Right cardiac atrium (tissue), 5 donors: ENCODE results near the gene PGLYRP3. TPM values are rescaled to one million over a fixed set of nuclear protein-coding genes. Genes with fewer than 3 reads are reported as not detected.

Experiments
- ATAC-seq, 2 donors: fragments of 200-7000 bp; cut with Tn5 transposase; one replicate each; pipeline versions ENCODE4 v1.8.0 to v1.9.1; 2020; ENCODE audit warnings: moderate library complexity in 2 of 2, mild to moderate bottlenecking in 1 of 2
- DNase-seq, 3 donors: peaks; one replicate each; pipeline ENCODE4 v3.0.0-alpha.2; 2020
- H3K27ac ChIP-seq: one replicate; pipeline ENCODE4 v1.5.1; 2013; ENCODE audit warnings: mild to moderate bottlenecking, low read length, control low read depth, moderate library complexity
- H3K27me3 ChIP-seq: one replicate; pipeline ENCODE4 v1.6.1; 2013; ENCODE audit not compliant: control insufficient read depth, insufficient read depth
- H3K4me1 ChIP-seq: one replicate; pipeline ENCODE4 v1.6.1; 2013; ENCODE audit warnings: low read length; ENCODE audit not compliant: control insufficient read depth, insufficient read depth
- H3K4me3 ChIP-seq: one replicate; pipeline ENCODE4 v1.5.1; 2013; ENCODE audit warnings: low read length, control low read depth
- H3K9me3 ChIP-seq: one replicate; pipeline ENCODE4 v1.6.1; 2013; ENCODE audit warnings: low read length; ENCODE audit not compliant: control insufficient read depth
- WGBS: extraction: QIAGEN DNeasy Blood & Tissue Kit; methylation state at CpG from one replicate; pipeline ENCODE4 v1.1.7; 2013; 5-methylcytosine and 5-hydroxymethylcytosine counted together
- intact Hi-C, 4 donors: fragments of 100-400 bp; cut with DNase I; formaldehyde crosslinking; loops; one replicate each; pipeline versions ENCODE4 v1.11.0 to v1.14.0; 2022 to 2023
- polyA plus RNA-seq: library from polyadenylated mRNA; stranded (reverse); fragments of 200-250 nt; gene quantifications from one replicate; pipeline ENCODE4 v1.2.3, GENCODE V29; 2013
- total RNA-seq, 4 donors: library from RNA; stranded (reverse); fragmentation: NEBNext Ultra II Directional; extraction: Animal tissue kit (Norgen Biotek cat#: 25700); gene quantifications; one replicate each; pipeline ENCODE4 v1.2.1, GENCODE V29; 2021
- donor health status: healthy with polysubstance abuse.
- donor health status: DM: no; HTN: yes; CAD: no.
- donor health status: DM: no; HTN: no; CAD: no.
- donor health status: DM: no; HTN: yes; CAD: no; lungs with severe emphysema.
- donor health status: DM: yes; HTN: yes; CAD: no.

PGLYRP3 gene
- total and polyA plus RNA-seq, 5 donors = not detected

GRCh38 chr1:153307221-153307600 lies 5.5 kb downstream of the PGLYRP3 start:
- Histone ChIP-seq H3K27ac (no peak overlapping the region), H3K9me3 (no peaks in the 10 kb centered on the region), H3K27me3 (no peaks in the 10 kb centered on the region), H3K4me3 (no peak overlapping the region), H3K4me1 (no peaks in the 10 kb centered on the region)
- WGBS = 76% methylated on average over 10 of the region's 10 CpGs
- ATAC-seq = no peak
- DNase-seq = no peak
- intact Hi-C loops = no loop called here

GRCh38 chr1:153306303-153307220 lies 6.2 kb downstream of the PGLYRP3 start:
- H3K4me1 ChIP-seq = no peaks in the 10 kb centered on the region
- no peaks in the 10 kb centered on the region for H3K9me3 ChIP-seq
- 80% methylated on average over 22 of the region's 22 CpGs for WGBS
- DNase-seq = no peak
- no peak overlapping the region for H3K27ac ChIP-seq
- intact Hi-C loops = no loop called here
- no peaks in the 10 kb centered on the region for H3K27me3 ChIP-seq
- H3K4me3 ChIP-seq = no peak overlapping the region
- no peak for ATAC-seq

DNA sequence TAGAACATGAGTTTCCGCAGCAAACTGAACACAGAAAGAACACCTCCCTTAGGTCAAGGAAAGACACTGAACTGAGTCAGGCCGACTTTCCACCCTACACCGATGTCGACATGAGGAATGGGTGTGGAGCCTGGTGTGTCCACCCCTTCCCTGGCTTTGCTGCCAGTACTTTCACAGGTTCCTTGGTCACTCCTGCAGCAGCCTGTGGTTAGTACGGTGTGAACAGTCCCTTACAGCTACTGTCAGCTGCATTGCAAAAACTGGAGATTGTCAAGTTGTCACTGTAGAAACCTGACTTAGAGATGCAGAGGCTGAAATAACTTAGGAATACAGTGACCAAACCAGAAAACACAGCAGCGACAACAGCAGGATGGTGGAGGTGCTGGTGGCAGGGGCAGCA lies 7.1 kb downstream of the PGLYRP3 start:
- DNase-seq (no peak), ATAC-seq (no peak)
- Histone ChIP-seq H3K4me1 (no peaks in the 10 kb centered on the region), H3K27ac (no peak overlapping the region), H3K4me3 (no peak overlapping the region), H3K27me3 (no peaks in the 10 kb centered on the region), H3K9me3 (no peaks in the 10 kb centered on the region)
- WGBS = 85% methylated on average over 6 of the region's 6 CpGs
- intact Hi-C loops = no loop called here

GRCh38 chr1:153302308-153302707 lies 10.4 kb downstream of the PGLYRP3 start:
- intact Hi-C loops = no loop called here
- DNase-seq (no peak), ATAC-seq (no peak)
- Histone ChIP-seq H3K27ac (no peak overlapping the region), H3K27me3 (no peaks in the 10 kb centered on the region), H3K4me1 (no peaks in the 10 kb centered on the region), H3K9me3 (no peaks in the 10 kb centered on the region), H3K4me3 (no peak overlapping the region)
- 29% methylated on average over 5 of the region's 5 CpGs for WGBS

DNA sequence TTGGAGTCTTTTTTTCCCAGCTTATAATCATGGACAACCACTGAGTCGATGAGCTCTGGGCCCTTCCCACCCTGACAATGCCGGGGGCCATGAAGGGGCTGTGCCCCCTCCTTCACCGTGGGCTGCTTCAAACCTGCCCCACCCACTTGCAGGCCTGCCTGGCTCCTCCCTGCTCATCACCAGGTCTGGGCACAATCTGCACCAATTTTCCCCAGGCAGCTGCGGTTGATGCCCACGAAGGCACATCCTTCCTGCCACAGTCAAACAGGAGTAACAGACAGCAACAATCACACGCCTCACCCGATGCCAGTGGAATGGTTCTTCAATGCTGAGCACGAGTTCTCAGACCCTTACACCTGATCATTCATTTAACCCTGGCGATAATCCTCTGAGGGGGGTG lies 18.9 kb downstream of the PGLYRP3 start:
- DNase-seq (peak in 1 of 3 donors; percentile 19), ATAC-seq (no peak)
- no peak overlapping the region for H3K27ac ChIP-seq
- no peaks in the 10 kb centered on the region for H3K9me3 ChIP-seq
- 74% methylated on average over 9 of the region's 9 CpGs for WGBS
- H3K27me3 ChIP-seq = no peaks in the 10 kb centered on the region
- no peaks in the 10 kb centered on the region for H3K4me1 ChIP-seq
- intact Hi-C loops = no loop called here
- H3K4me3 ChIP-seq = no peak overlapping the region

DNA sequence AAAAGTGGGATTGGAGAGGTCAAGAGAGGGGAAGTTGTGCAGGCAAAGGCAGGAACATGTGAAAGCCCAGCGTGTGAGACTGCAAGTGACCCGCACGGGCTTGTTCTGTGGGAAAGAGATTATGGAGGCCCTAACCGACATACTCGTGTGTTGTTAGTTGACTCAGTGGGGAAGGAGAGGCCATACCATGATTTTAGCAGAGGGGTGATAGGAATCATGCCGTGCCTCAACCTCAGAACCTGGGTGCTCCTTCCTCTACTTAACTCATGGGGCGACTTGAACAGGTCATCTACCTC lies 19.3 kb downstream of the PGLYRP3 start:
- Histone ChIP-seq H3K27ac (no peak overlapping the region), H3K4me3 (no peak overlapping the region), H3K4me1 (no peaks in the 10 kb centered on the region), H3K27me3 (no peaks in the 10 kb centered on the region), H3K9me3 (no peaks in the 10 kb centered on the region)
- WGBS = 74% methylated on average over 7 of the region's 7 CpGs
- intact Hi-C loops = no loop called here
- DNase-seq = no peak
- ATAC-seq = no peak

- intact Hi-C loops = no loop called here
- Histone ChIP-seq H3K4me3 (no peak overlapping the region), H3K27me3 (no peaks in the 10 kb centered on the region), H3K27ac (no peak overlapping the region), H3K4me1 (no peaks in the 10 kb centered on the region), H3K9me3 (no peaks in the 10 kb centered on the region)
- DNase-seq (peak in 1 of 3 donors; percentile 35), ATAC-seq (no peak)
- WGBS = 70% methylated on average over 25 of the region's 25 CpGs
These were observed 19.8 kb downstream of the PGLYRP3 start for GRCh38 chr1:153292740-153293479.

GRCh38 chr1:153292185-153292584 lies 20.6 kb downstream of the PGLYRP3 start:
- ATAC-seq (no peak), DNase-seq (peak in 1 of 3 donors; percentile 17)
- no peaks in the 10 kb centered on the region for H3K27me3 ChIP-seq
- no peaks in the 10 kb centered on the region for H3K9me3 ChIP-seq
- no peaks in the 10 kb centered on the region for H3K4me1 ChIP-seq
- intact Hi-C loops = no loop called here
- no peak overlapping the region for H3K4me3 ChIP-seq
- WGBS = 63% methylated on average over 8 of the region's 8 CpGs
- H3K27ac ChIP-seq = no peak overlapping the region

DNA sequence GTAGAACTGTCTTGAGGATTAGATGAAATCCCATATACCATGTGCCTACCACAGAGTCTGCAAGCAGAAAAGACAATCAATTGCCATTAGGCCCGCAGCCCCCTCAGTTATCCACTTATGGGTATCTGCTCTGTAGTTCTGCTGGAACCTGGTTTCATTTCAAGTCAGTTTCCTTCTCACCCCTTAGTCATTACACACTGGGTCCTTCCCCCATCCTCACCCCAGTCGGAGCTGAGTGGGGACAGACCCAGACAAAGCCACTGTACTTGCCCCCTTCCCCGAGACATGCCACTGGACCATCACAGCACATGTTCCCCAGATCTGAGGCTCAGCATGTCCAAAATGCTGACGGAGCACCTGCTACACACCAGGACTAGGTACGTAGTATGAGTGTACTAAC lies 21.2 kb downstream of the PGLYRP3 start:
- 90% methylated on average over 5 of the region's 5 CpGs for WGBS
- H3K27me3 ChIP-seq = no peaks in the 10 kb centered on the region
- no peaks in the 10 kb centered on the region for H3K9me3 ChIP-seq
- ATAC-seq (no peak), DNase-seq (no peak)
- no peak overlapping the region for H3K4me3 ChIP-seq
- no peak overlapping the region for H3K27ac ChIP-seq
- intact Hi-C loops = no loop called here
- H3K4me1 ChIP-seq = no peaks in the 10 kb centered on the region

DNA sequence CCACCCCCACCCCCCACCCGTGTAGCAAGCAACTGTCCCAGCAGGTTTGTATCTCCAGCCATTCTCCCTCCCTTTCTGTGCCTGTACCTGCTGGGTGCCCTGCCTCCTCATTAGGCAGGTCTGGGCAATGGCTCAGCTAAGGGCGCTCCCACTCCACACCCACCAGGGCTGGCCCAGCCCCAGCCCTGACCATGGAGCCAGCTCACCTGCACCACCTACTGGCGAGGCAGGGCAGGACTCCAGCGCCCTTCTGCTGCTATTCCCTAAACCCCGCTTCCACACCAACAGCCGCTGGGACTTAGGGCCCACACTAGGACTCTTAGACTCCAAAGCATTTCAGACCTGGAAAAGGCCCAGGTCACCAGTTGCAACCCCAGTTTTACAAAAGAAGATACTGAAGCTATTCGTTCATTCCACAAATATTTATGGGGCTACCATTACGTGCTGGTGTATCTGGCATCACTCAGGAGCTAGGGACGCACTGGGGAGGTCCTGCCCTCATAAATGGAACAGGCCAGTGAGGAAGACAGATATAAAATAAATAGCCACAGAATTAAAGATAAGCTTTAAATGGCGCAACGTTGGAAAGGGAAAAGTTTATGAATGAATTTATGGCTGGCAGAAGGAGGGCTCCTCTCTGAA lies 24.0 kb downstream of the PGLYRP3 start:
- Histone ChIP-seq H3K27me3 (no peaks in the 10 kb centered on the region), H3K4me3 (no peak overlapping the region), H3K27ac (no peak overlapping the region), H3K9me3 (no peaks in the 10 kb centered on the region), H3K4me1 (no peaks in the 10 kb centered on the region)
- peak in 1 of 3 donors; percentile 33 for DNase-seq
- intact Hi-C loops = no loop called here
- 60% methylated on average over 11 of the region's 11 CpGs for WGBS
- ATAC-seq = no peak

GRCh38 chr1:153277852-153278251 lies 34.9 kb downstream of the PGLYRP3 start:
- Histone ChIP-seq H3K27ac (no peak overlapping the region), H3K27me3 (no peaks in the 10 kb centered on the region), H3K9me3 (no peaks in the 10 kb centered on the region), H3K4me3 (no peak overlapping the region), H3K4me1 (no peaks in the 10 kb centered on the region)
- ATAC-seq = no peak
- WGBS = 16% methylated on average over 2 of the region's 2 CpGs
- intact Hi-C loops = no loop called here
- no peak for DNase-seq
